HFFc6 (cell line): ENCODE results near the gene ZKSCAN7. TPM values are rescaled to one million over a fixed set of nuclear protein-coding genes. Genes with fewer than 3 reads are reported as not detected.
"Not testable (repeated sequence)": the region's sequence is repeated elsewhere in the genome, so short reads cannot be mapped to it uniquely, and the experiment has no call there.

Experiments used
- DNase-seq: peaks from one replicate; pipeline ENCODE4 v3.0.0-alpha.2; 2018
- H3K27ac Mint-ChIP-seq: 2 replicates; pipeline ENCODE4 v1.8.0; 2020; ENCODE audit warnings: mild to moderate bottlenecking, mixed read lengths
- H3K27me3 Mint-ChIP-seq: 2 replicates; pipeline ENCODE4 v1.8.0; 2021; ENCODE audit warnings: mild to moderate bottlenecking, moderate library complexity, mixed read lengths; ENCODE audit not compliant: insufficient read depth
- H3K36me3 Mint-ChIP-seq: 2 replicates; pipeline ENCODE4 v1.8.0; 2021; ENCODE audit warnings: low read depth, mixed read lengths
- H3K4me1 Mint-ChIP-seq: 2 replicates; pipeline ENCODE4 v1.8.0; 2020; ENCODE audit warnings: low read depth, mixed read lengths
- H3K4me3 Mint-ChIP-seq: 2 replicates; pipeline ENCODE4 v1.8.0; 2020; ENCODE audit warnings: mild to moderate bottlenecking, moderate library complexity, mixed read lengths
- H3K9me3 Mint-ChIP-seq: 2 replicates; pipeline ENCODE4 v1.8.0; 2020; ENCODE audit warnings: mild to moderate bottlenecking, mixed read lengths
- total RNA-seq, 6 experiments: library from RNA; stranded (reverse); fragmentation: NEBNext Ultra II Directional; extraction: Animal tissue kit (Norgen Biotek cat#: 25700); gene quantifications; 2 replicates in 1 of 6; 3 replicates in 5 of 6; pipeline ENCODE4 v1.2.3, GENCODE V29; 2021
- TF ChIP-seq, protein P1 (sequence below): fragments of 200-600 bp; sonication (generic); IDR thresholded peaks from 2 replicates; pipeline ENCODE4 v1.5.0; 2021; ENCODE audit warnings: antibody characterized with exemption, mild to moderate bottlenecking

Gene ZKSCAN7
- total RNA-seq, 6 experiments from 2014 or later = 0.57 to 1.2 (median 0.94) TPM

DNA sequence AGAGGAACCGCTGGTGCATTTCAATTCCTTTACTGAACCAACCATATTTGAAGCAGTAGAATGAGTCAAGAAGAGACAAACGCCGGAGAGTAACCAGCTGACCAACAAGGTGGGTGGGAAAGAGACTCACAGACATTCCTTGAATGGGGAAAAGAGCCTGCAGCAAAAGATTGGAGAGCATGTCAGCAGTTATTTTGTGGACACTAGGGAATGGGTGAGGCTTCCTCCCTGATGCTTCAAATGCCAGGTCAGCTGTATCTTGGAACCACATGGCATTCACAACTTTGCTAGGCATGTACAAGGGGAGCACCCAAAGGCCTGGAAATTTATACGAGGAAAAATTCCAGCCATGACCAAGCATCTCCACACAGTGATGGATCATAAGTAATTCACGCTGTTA, 29.9 kb upstream of the ZKSCAN7 start:
- TF ChIP-seq, protein P1, sequence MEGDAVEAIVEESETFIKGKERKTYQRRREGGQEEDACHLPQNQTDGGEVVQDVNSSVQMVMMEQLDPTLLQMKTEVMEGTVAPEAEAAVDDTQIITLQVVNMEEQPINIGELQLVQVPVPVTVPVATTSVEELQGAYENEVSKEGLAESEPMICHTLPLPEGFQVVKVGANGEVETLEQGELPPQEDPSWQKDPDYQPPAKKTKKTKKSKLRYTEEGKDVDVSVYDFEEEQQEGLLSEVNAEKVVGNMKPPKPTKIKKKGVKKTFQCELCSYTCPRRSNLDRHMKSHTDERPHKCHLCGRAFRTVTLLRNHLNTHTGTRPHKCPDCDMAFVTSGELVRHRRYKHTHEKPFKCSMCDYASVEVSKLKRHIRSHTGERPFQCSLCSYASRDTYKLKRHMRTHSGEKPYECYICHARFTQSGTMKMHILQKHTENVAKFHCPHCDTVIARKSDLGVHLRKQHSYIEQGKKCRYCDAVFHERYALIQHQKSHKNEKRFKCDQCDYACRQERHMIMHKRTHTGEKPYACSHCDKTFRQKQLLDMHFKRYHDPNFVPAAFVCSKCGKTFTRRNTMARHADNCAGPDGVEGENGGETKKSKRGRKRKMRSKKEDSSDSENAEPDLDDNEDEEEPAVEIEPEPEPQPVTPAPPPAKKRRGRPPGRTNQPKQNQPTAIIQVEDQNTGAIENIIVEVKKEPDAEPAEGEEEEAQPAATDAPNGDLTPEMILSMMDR = no peak
- Mint-ChIP-seq H3K27me3 (peaks cover 25% of the 10 kb centered on the region), H3K36me3 (peaks cover 5% of the 10 kb centered on the region; the same call in 1 of the 2 replicates), H3K4me3 (no peak overlapping the region), H3K4me1 (peaks cover 26% of the 10 kb centered on the region), H3K27ac (no peak overlapping the region), H3K9me3 (peaks cover 6% of the 10 kb centered on the region; the same call in 1 of the 2 replicates)
- peak; percentile 12 for DNase-seq

DNA sequence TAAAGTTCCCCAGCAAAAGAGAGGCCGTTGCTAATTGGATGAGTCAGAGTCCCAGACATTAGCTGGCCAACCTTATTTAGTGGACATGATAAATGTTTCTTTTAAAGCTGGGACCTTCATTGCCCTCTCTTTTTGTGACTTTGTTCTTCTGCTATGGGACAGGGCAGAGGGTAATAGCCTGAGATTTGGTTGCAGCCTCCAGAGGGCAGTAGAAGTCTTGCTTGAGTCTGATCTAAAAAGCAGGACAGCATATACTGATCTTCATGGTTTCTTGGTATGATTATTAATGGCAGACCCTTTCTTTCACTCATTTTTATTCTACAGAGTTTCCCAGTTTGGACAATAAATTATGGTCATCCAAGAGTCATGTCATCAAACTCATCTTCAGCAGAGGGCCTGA, 25.1 kb upstream of the ZKSCAN7 start:
- DNase-seq = peak; percentile 32
- H3K36me3 Mint-ChIP-seq = no peaks in the 10 kb centered on the region
- no peak overlapping the region for H3K27ac Mint-ChIP-seq
- peaks cover 18% of the 10 kb centered on the region for H3K27me3 Mint-ChIP-seq
- no peak overlapping the region for H3K4me3 Mint-ChIP-seq
- TF ChIP-seq, protein P1 = peak; percentile 68
- H3K4me1 Mint-ChIP-seq = peaks cover 22% of the 10 kb centered on the region
- no peaks in the 10 kb centered on the region for H3K9me3 Mint-ChIP-seq

DNA sequence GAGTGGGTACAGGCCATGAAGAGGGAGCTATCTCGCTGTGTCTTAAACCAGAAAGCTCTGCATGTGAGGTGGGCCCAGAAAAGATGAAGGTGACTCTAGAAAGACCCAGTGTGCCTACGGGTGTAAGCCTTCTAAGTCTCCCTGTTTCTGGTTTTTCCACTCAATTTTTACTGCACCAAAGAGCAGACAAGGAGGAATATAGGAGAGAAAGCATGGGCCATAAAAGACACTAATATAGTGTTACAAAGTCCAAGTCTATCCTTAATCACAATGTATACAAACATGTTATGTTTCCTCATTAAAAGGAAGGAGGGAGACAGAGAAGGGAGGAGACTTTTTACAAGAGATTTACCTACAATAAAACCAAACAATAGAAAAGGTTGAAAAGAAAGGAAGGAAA, 24.1 kb upstream of the ZKSCAN7 start:
- Mint-ChIP-seq H3K9me3 (no peaks in the 10 kb centered on the region), H3K4me1 (peaks cover 19% of the 10 kb centered on the region), H3K27ac (no peak overlapping the region), H3K4me3 (no peak overlapping the region), H3K27me3 (peaks cover 15% of the 10 kb centered on the region), H3K36me3 (no peaks in the 10 kb centered on the region)
- TF ChIP-seq, protein P1 = no peak
- DNase-seq = no peak

DNA sequence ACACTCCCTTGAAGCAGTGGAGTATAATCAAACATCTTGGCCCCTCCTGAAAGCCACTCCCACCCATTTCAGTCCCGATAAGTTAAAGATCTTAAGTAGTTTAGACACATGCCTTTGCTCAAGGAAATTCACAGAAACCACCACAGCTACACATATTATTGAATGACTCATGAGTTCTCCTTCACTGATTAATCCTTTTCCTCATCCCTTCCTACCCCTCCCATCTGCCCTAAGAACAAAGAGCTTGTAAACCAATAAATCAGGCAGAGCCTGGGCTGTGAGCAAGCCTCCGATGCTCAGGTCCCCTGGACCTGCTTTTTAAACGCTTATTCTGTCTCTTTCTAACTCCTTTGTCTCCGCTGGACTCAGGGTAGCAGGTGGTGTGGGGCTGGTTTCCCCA, 20.3 kb upstream of the ZKSCAN7 start:
- H3K9me3 Mint-ChIP-seq, H3K27me3 Mint-ChIP-seq, H3K27ac Mint-ChIP-seq, H3K4me3 Mint-ChIP-seq, H3K36me3 Mint-ChIP-seq: not testable (repeated sequence)
- DNase-seq = peak; percentile 68
- peaks cover 15% of the 10 kb centered on the region for H3K4me1 Mint-ChIP-seq

DNA sequence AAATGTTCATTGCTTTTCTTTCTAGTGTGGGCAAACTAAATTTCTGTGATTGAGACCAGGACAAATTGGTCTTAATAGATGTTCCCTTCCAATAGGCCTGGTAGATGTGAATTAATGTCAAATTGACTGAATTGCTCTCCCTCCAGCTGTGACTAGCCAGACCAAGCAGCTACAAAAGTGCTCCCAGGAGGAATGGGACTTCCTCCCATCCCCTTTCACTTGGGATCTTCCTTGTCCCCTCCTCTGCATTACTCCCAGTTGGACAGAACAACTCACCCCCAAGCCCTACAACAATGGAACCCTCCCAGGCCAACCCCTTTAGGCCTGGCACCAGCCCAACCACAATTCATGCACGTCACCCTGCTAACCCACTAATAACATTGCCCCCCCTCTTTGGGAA, 19.6 kb upstream of the ZKSCAN7 start:
- Mint-ChIP-seq H3K36me3 (no peaks in the 10 kb centered on the region), H3K4me1 (peaks cover 10% of the 10 kb centered on the region), H3K4me3 (no peak overlapping the region), H3K27ac (no peak overlapping the region), H3K9me3 (no peaks in the 10 kb centered on the region), H3K27me3 (peaks cover 7% of the 10 kb centered on the region)
- TF ChIP-seq, protein P1 = no peak
- no peak for DNase-seq

DNA sequence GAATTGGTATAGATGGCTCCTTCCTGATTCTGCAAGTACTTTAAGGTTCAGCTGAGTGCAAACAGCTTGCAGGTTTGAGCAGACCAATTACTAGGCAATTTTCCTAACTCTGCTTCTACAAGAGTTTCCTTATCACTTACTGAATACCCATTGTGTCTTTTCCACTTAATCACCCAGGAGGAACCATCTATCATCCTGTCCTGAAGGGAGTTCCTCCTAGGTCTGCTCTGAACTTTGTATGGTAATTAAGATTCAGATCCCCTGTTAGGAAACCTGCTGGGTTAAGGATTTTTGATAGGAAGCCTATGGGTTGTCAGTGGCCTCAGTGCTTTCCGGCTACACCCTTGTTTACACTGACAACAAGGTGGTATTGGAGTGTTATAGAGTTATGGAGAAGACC, 10.2 kb upstream of the ZKSCAN7 start:
- not testable (repeated sequence) for H3K36me3 Mint-ChIP-seq, DNase-seq, H3K4me1 Mint-ChIP-seq, H3K9me3 Mint-ChIP-seq, H3K4me3 Mint-ChIP-seq, H3K27ac Mint-ChIP-seq
- H3K27me3 Mint-ChIP-seq = peaks cover 40% of the 10 kb centered on the region

DNA sequence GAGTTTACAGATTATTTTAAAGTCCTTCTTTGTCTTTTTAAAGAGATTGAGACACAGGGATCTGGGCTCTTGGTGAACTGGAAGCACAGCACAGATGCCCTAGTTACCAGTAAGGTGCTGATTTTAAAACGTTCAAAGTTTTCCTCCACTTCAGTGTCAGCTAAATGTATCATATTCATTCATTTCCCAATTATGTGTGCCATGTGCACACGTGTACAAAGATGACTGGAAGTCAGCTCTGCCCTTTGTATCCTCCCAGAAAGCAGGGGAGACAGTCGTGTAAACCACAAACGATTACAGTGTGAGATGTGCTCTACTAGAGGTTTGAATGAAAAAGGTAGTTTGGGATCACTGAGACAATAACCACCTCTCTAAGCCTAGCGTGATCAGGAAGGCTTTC, 730 bp downstream of the ZKSCAN7 start:
- TF ChIP-seq, protein P1 = no peak
- Mint-ChIP-seq H3K9me3 (peaks cover 2% of the 10 kb centered on the region), H3K36me3 (peaks cover 7% of the 10 kb centered on the region), H3K27ac (peak overlapping the region; percentile 68), H3K4me1 (peaks cover 10% of the 10 kb centered on the region), H3K27me3 (peaks cover 2% of the 10 kb centered on the region; the same call in 1 of the 2 replicates), H3K4me3 (peak overlapping the region; percentile 88)
- DNase-seq = no peak
